H9 (cell line): ENCODE data around the gene EPSTI1. TPM values are rescaled to one million over a fixed set of nuclear protein-coding genes. Genes with fewer than 3 reads are reported as not detected.

ENCODE experiments used
- DNase-seq: peaks from one replicate; pipeline ENCODE4 v3.0.0-alpha.2; 2017
- H2AFZ ChIP-seq: one replicate; pipeline ENCODE4 v1.6.1; 2013; ENCODE audit warnings: mild to moderate bottlenecking, low read length, control low read depth, moderate library complexity
- H2AK5ac ChIP-seq: 2 replicates; pipeline ENCODE4 v1.6.1; 2013; ENCODE audit warnings: low read length, control low read depth, mixed read lengths; ENCODE audit not compliant: insufficient read length
- H2BK120ac ChIP-seq: one replicate; pipeline ENCODE4 v1.6.1; 2013; ENCODE audit warnings: low read depth, mild to moderate bottlenecking, low read length, control low read depth, inconsistent platforms; ENCODE audit not compliant: poor library complexity, severe bottlenecking
- H2BK12ac ChIP-seq: 2 replicates; pipeline ENCODE4 v1.6.1; 2013; ENCODE audit warnings: low read length, control low read depth, mixed read lengths, low read depth; ENCODE audit not compliant: insufficient read length
- H2BK15ac ChIP-seq: 2 replicates; pipeline ENCODE4 v1.6.1; 2013; ENCODE audit warnings: low read depth, low read length, control low read depth
- H2BK20ac ChIP-seq: one replicate; pipeline ENCODE4 v1.6.1; 2013; ENCODE audit warnings: low read depth, mild to moderate bottlenecking, low read length, control low read depth, inconsistent platforms; ENCODE audit not compliant: poor library complexity, severe bottlenecking
- H2BK5ac ChIP-seq: 2 replicates; pipeline ENCODE4 v1.6.1; 2013; ENCODE audit warnings: low read length, control low read depth, mixed read lengths; ENCODE audit not compliant: insufficient read length
- H3K14ac ChIP-seq: 2 replicates; pipeline ENCODE4 v1.6.1; 2013; ENCODE audit warnings: low read length, control low read depth; ENCODE audit not compliant: insufficient read depth
- H3K18ac ChIP-seq: 2 replicates; pipeline ENCODE4 v1.6.1; 2013; ENCODE audit warnings: low read depth, mild to moderate bottlenecking, mixed read lengths, low read length, control low read depth; ENCODE audit not compliant: insufficient read length
- H3K23ac ChIP-seq: 2 replicates; pipeline ENCODE4 v1.6.1; 2013; ENCODE audit warnings: low read length, control low read depth, mixed read lengths, low read depth; ENCODE audit not compliant: insufficient read length
- H3K23me2 ChIP-seq: 2 replicates; pipeline ENCODE4 v1.6.1; 2013; ENCODE audit warnings: low read depth, mild to moderate bottlenecking, mixed read lengths, low read length, control low read depth; ENCODE audit not compliant: insufficient read length, poor library complexity, severe bottlenecking
- H3K27ac ChIP-seq: 2 replicates; pipeline ENCODE4 v1.5.1; 2013; ENCODE audit warnings: low read length, control low read depth, mixed read lengths, low read depth; ENCODE audit not compliant: insufficient read length
- H3K27me3 ChIP-seq: 2 replicates; pipeline ENCODE4 v1.6.1; 2013; ENCODE audit warnings: low read length, control low read depth, inconsistent platforms; ENCODE audit not compliant: insufficient read depth
- H3K4ac ChIP-seq: 2 replicates; pipeline ENCODE4 v1.6.1; 2013; ENCODE audit warnings: low read depth, mild to moderate bottlenecking, control low read depth, inconsistent platforms, low read length, moderate library complexity
- H3K4me1 ChIP-seq: 2 replicates; pipeline ENCODE4 v1.6.1; 2013; ENCODE audit warnings: low read length, control low read depth, inconsistent platforms; ENCODE audit not compliant: insufficient read depth
- H3K4me2 ChIP-seq: 2 replicates; pipeline ENCODE4 v1.6.1; 2013; ENCODE audit warnings: low read length, control low read depth, mixed read lengths; ENCODE audit not compliant: insufficient read length, insufficient read depth
- H3K56ac ChIP-seq: 2 replicates; pipeline ENCODE4 v1.6.1; 2013; ENCODE audit warnings: low read depth, mild to moderate bottlenecking, mixed read lengths, low read length, control low read depth; ENCODE audit not compliant: insufficient read length
- H3K79me1 ChIP-seq: 2 replicates; pipeline ENCODE4 v1.6.1; 2013; ENCODE audit warnings: low read depth, mild to moderate bottlenecking, moderate library complexity, low read length, control low read depth, inconsistent platforms; ENCODE audit not compliant: insufficient read depth, poor library complexity, severe bottlenecking
- H3K79me2 ChIP-seq: 2 replicates; pipeline ENCODE4 v1.6.1; 2013; ENCODE audit warnings: low read length, control low read depth, inconsistent platforms; ENCODE audit not compliant: insufficient read depth
- H3K9ac ChIP-seq: 2 replicates; pipeline ENCODE4 v1.6.1; 2013; ENCODE audit warnings: low read length, control low read depth, mixed read lengths; ENCODE audit not compliant: insufficient read length; ENCODE audit errors: extremely low read depth
- H3K9me3 ChIP-seq: one replicate; pipeline ENCODE4 v1.6.1; 2013; ENCODE audit warnings: low read depth, low read length, inconsistent platforms; ENCODE audit not compliant: control insufficient read depth
- H3T11ph ChIP-seq: one replicate; pipeline ENCODE4 v1.6.1; 2013; ENCODE audit warnings: mild to moderate bottlenecking, low read length, control low read depth, inconsistent platforms
- H4K20me1 ChIP-seq: one replicate; pipeline ENCODE4 v1.6.1; 2013; ENCODE audit not compliant: control insufficient read depth, insufficient read length, insufficient read depth
- H4K5ac ChIP-seq: 2 replicates; pipeline ENCODE4 v1.6.1; 2013; ENCODE audit warnings: low read depth, mild to moderate bottlenecking, mixed read lengths, low read length, control low read depth; ENCODE audit not compliant: insufficient read length
- H4K8ac ChIP-seq: replicated peaks from 2 replicates; pipeline ENCODE4 v1.6.1; 2013; ENCODE audit warnings: low read length, control low read depth, mixed read lengths, low read depth; ENCODE audit not compliant: insufficient read length
- H4K91ac ChIP-seq: 2 replicates; pipeline ENCODE4 v1.6.1; 2013; ENCODE audit warnings: low read depth, mild to moderate bottlenecking, moderate library complexity, mixed read lengths, low read length, control low read depth; ENCODE audit not compliant: insufficient read length
- H3K27ac Mint-ChIP-seq, 3 experiments: 2 replicates in 2 of 3; 3 replicates in 1 of 3; pipeline ENCODE4 v1.8.0; 2020 to 2021; ENCODE audit warnings: mixed read lengths in 3 of 3, mild to moderate bottlenecking in 1 of 3, moderate library complexity in 1 of 3
- H3K27me3 Mint-ChIP-seq: 2 replicates; pipeline ENCODE4 v1.8.0; 2021; ENCODE audit warnings: low read depth, mild to moderate bottlenecking, moderate library complexity, mixed read lengths
- H3K36me3 Mint-ChIP-seq, 3 experiments: 2 replicates in 2 of 3; 3 replicates in 1 of 3; pipeline ENCODE4 v1.8.0; 2020 to 2021; ENCODE audit warnings: low read depth in 3 of 3, mixed read lengths in 3 of 3; ENCODE audit not compliant: insufficient read depth in 1 of 3
- H3K4me1 Mint-ChIP-seq, 2 experiments: 2 replicates each; pipeline ENCODE4 v1.8.0; 2020; ENCODE audit warnings: mixed read lengths in 2 of 2
- H3K4me3 Mint-ChIP-seq, 2 experiments: 2 replicates in 1 of 2; 3 replicates in 1 of 2; pipeline ENCODE4 v1.8.0; 2020 to 2021; ENCODE audit warnings: mild to moderate bottlenecking in 2 of 2, mixed read lengths in 2 of 2, moderate library complexity in 1 of 2
- H3K9me3 Mint-ChIP-seq, 2 experiments: 2 replicates in 1 of 2; 3 replicates in 1 of 2; pipeline ENCODE4 v1.8.0; 2020; ENCODE audit warnings: mild to moderate bottlenecking in 2 of 2, mixed read lengths in 2 of 2, moderate library complexity in 1 of 2
- WGBS: extraction: QIAGEN DNeasy Blood & Tissue Kit; methylation state at CpG from one replicate; pipeline ENCODE4 v1.1.7; 2013; ENCODE audit warnings: missing lambda C conversion rate, low lambda C conversion rate, mixed read lengths; ENCODE audit not compliant: insufficient read length; ENCODE audit errors: extremely low coverage; 5-methylcytosine and 5-hydroxymethylcytosine counted together
- total RNA-seq: library from RNA; stranded (reverse); gene quantifications from 2 replicates; pipeline ENCODE4 v1.2.1, GENCODE V29; 2021
- TF ChIP-seq, protein P1 (sequence below): fragments of 200-600 bp; sonication (generic); conservative IDR thresholded peaks from 3 replicates; pipeline ENCODE4 v1.8.0; 2021; ENCODE audit warnings: antibody characterized with exemption, mild to moderate bottlenecking

The EPSTI1 gene
- total RNA-seq, 1 experiment from 2014 or later: 0.70 TPM

DNA sequence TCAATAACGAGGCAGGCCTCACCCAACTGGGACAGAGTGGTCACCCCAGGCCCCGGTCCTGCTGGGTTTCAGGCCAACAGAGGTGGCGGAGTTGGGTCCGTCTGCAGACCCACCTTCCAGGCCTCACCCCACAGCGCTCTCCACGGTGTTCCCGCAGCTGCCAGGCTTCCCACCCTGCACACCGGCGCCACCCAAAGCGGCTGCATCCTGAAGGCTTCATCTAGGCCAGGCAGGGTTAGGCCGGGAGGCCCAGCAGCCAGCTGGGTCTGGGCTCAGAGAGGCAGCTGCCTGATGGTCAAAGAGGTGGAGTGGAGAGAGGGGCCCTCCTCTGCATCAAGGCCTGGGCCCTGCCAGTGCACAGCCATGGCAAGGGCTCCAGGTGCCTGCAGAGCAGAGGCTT, 44.1 kb downstream of the EPSTI1 start:
- Histone ChIP-seq H4K91ac (no peak overlapping the region), H2BK120ac (no peak overlapping the region), H3K23ac (no peak overlapping the region), H3K79me1 (no peaks in the 10 kb centered on the region), H2BK15ac (no peak overlapping the region), H3K9me3 (no peaks in the 10 kb centered on the region), H3K79me2 (no peaks in the 10 kb centered on the region), H2AFZ (no peak overlapping the region), H2BK5ac (no peak overlapping the region), H3K18ac (no peak overlapping the region), H3K23me2 (no peaks in the 10 kb centered on the region), H4K8ac (no peak overlapping the region), H3K56ac (no peak overlapping the region), H4K5ac (no peak overlapping the region), H2BK20ac (no peak overlapping the region), H3K9ac (no peak overlapping the region), H3K4ac (no peak overlapping the region), H3K4me2 (no peak overlapping the region), H3K27ac (no peak overlapping the region), H3K4me1 (no peaks in the 10 kb centered on the region), H2AK5ac (no peak overlapping the region), H4K20me1 (no peaks in the 10 kb centered on the region), H3T11ph (no peak overlapping the region), H3K14ac (peak overlapping the region; percentile 15; the same call in 1 of the 2 replicates), H2BK12ac (no peak overlapping the region), H3K27me3 (no peaks in the 10 kb centered on the region)
- no CpG with 5 or more reads among the region's 11 CpGs for WGBS
- Mint-ChIP-seq H3K4me1 (peaks cover 0 to 7% of the 10 kb centered on the region in 2 experiments; a peak in 2 of 4 replicates), H3K27ac (no peak overlapping the region), H3K9me3 (peaks cover 8 to 13% of the 10 kb centered on the region in 2 experiments), H3K27me3 (no peaks in the 10 kb centered on the region; the same call in 1 of the 2 replicates), H3K4me3 (no peak overlapping the region), H3K36me3 (peaks cover 0 to 6% (median 5%) of the 10 kb centered on the region in 3 experiments; a peak in 3 of 7 replicates)
- TF ChIP-seq, protein P1, sequence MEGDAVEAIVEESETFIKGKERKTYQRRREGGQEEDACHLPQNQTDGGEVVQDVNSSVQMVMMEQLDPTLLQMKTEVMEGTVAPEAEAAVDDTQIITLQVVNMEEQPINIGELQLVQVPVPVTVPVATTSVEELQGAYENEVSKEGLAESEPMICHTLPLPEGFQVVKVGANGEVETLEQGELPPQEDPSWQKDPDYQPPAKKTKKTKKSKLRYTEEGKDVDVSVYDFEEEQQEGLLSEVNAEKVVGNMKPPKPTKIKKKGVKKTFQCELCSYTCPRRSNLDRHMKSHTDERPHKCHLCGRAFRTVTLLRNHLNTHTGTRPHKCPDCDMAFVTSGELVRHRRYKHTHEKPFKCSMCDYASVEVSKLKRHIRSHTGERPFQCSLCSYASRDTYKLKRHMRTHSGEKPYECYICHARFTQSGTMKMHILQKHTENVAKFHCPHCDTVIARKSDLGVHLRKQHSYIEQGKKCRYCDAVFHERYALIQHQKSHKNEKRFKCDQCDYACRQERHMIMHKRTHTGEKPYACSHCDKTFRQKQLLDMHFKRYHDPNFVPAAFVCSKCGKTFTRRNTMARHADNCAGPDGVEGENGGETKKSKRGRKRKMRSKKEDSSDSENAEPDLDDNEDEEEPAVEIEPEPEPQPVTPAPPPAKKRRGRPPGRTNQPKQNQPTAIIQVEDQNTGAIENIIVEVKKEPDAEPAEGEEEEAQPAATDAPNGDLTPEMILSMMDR: no peak
- no peak for DNase-seq
